Stimulated activated CD8-positive, alpha-beta memory T cell treated with anti-CD3 and anti-CD28 coated beads, Interleukin-15, amount 100 ng/mL, for 48 hours (primary cell): ENCODE measurements around the gene MYO10.
"Not testable (repeated sequence)": the region's sequence is repeated elsewhere in the genome, so short reads cannot be mapped to it uniquely, and the experiment has no call there.

Experiments
- DNase-seq, 2 donors: peaks; one replicate each; pipeline ENCODE4 v3.0.0-alpha.2; 2020; ENCODE audit warnings: low read depth in 2 of 2

MYO10 gene

DNA sequence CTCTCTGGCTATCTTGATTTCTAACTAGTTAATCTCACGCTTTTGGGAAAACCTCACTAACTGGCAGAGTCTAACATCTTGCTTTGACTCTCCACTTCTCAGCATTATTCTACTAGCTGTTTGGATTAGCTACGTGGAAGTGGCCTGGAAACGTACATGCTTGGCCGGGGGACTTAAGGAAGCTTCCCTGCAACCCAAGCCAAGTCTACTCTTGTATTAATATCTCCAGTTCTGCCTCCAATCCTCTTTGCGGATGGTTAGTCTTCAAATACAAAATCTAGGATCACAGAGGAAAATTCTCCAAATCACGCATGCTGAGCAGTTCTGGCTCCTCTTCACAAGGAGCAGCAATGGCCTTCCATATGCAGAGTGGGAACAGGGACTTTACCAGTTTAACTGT, 267.5 kb downstream of the MYO10 start:
- DNase-seq = no peak

DNA sequence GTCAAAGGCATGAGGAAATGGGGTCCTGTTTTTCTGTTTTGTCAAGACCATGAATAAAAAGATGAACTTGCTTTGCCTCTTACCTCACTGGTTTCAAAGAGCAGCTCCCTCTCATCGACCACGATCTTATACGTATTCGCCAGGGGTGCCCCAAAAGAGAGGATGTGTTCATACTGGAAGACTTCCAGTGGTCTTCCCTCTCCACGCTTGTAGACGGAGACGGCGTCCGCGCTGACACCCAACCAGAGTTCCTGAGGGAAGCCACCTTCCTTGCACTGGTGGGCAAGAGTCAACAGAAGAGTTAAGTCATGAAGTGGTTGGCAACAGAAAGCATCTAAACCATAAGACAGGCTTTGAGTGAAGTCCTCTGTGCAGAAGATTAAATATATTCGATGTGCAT, 267.9 kb downstream of the MYO10 start:
- no peak for DNase-seq

DNA sequence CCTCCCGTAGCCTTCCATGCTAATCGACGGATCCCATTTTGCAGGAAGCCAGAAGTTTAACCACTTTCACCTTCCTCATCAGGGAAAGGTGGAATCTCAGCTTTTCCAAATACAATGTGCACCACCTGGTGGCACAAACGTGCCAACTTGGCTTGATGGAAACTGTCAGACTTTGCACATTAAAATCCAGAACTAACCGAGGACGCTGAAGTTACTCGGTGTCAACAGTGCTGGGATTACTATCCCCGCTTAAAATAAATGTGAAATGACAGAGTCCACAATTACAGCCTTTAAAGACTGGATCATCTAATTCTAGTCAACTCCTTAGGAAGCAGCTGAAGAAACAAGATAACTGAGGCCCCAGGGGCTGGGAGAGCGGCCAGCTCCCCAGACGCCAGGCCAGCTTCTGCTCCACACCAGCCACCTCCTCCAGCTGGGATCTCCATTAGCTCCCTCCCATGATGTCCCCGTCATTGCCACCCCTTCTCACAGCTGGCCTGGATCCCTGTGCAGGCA, 269.1 kb downstream of the MYO10 start:
- no peak for DNase-seq

DNA sequence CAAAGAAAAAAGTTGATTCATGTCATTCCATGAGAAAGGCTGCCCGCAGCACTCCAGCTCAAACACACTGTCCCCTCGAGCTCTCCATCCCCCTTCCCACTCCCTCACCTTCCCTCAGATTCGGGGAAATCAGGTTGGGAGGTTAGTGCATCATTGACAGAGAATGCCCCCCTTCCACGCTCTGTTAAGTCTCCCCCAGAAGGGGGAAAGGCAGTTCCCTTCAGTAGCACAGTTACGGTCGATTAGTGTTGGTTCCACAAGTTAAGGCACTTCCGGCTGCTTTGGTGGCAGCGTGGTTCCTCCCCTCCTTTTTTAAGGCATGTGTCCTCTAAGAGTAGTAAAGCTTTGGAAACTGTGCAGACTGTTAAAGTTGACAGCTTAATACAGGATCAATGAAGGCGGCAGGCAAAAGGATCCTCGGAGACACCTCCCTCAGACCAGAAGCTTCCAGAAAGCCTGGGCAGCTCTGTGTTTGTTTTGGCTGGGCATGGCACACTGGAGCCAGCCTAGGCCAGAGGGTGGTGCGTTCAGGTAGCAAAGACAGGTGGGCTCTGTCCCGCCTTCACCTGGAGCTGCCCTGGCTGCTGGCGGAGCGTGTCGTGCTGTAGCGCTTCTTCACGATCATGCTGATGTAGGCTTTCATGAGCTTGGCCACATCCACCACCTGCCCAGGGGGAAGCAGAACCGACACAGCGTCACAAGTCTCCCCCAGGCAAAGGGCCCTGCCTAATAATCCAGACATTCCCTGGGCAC, 269.8 kb downstream of the MYO10 start:
- no peak for DNase-seq

DNA sequence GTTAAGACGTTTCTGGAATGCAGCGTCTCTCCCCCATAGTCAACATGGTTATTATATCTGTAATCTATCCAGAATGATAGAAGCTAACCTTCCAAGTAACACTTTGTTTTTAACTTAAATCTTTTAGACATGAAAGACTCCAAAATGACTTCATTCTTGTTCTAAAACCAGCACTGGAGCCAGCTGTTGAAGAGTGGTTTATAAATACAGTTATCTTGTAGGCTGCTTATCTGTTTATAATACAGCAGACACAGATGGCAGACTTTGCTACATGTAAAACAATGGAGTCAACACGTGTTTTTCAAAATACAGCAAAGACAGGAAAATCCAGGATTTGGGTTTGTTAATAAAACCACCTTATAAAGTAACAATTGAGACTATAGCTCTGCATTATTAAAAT, 270.5 kb downstream of the MYO10 start:
- no peak for DNase-seq

DNA sequence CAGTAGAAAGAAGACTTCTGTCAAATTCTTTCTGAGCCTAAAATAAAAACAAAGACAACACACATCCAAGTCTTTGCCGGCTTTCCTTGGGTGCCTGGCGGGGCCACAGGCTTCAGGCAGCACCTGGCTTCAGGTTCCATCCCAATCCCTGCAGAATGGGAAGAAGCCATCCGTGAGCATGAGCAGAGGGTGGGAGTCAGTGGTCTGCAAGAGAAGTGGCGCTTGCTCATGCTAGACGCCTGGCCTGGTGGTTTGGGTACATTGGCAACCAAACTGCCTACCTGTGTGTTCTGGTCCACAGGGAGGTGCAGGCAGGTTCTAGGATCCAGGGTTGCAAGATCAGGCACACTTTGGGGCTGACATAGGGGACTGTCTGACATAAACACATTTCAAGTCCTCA, 271.7 kb downstream of the MYO10 start:
- no peak for DNase-seq

DNA sequence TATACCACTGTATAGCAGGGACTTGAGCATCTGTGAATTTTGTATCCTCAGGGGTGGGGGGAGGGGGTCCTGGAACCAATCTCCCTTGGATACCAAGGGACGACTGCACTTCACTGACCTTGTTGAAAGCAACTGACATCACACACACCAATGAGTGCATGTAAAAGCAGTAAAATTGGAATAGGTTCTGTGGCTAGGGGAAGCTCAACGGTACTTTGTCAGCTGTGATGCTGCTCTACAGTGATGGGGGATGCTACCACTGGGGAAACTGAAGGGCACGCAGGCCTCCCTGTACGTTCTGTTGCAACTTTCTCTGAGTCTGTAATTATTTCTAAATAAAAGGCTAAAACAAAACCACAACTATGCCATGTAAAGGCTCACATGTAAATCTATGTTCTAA, 272.2 kb downstream of the MYO10 start:
- DNase-seq = no peak

DNA sequence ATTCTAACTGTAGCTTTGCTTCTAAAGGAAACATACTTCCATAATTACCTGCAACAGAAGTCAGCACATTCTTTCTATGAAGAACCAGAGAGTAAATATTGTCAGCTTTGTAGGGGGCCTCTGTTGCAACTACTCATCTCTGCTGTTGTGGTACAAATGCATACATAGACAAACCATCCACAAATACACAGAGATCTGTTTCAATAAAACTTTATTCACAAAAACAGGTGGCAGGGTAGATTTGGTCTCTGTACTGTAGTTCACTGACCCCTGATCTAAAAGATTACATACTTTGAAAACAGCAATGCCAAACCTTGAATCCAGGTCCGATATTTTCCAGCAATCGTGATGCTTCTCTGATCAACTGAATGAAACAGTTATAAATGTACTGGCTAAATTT, 274.4 kb downstream of the MYO10 start:
- no peak for DNase-seq

DNA sequence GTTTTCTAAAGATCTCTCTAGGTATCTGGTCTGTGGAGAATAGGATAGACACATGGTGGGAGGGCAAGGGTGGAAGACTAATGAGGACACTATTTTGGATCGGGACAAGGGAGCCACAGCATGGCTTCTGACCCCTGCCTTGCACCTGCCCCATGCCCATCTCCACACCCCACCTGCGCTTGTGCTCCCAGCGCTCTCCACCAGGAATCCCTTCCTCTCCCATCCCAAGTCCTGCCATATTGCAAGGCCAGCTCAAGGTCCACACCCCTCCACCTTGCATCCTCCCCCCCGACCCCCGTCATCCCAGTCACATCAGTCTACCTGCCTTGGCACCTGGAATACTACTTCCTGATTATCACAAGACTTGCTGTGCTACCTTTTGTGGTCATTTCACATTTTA, 275.1 kb downstream of the MYO10 start:
- no peak for DNase-seq

DNA sequence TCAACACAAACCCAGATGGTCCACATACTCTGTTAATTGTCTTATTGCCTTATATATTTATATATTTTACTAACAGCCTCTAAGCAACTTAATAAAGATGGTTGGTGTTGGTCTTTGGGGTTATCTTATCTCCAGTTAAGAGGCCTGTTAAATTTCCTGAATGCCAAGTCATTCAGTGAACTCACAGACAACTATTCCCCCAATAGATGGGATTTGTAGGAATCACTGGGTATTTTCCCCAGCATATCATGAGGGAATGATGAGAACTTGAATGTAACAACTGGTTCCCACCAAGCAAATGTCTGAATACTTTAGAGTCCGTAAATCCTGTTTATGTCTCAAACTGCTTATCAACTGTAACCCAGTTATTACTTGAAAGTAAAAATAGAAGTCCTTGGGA, 276.6 kb downstream of the MYO10 start:
- DNase-seq = no peak

DNA sequence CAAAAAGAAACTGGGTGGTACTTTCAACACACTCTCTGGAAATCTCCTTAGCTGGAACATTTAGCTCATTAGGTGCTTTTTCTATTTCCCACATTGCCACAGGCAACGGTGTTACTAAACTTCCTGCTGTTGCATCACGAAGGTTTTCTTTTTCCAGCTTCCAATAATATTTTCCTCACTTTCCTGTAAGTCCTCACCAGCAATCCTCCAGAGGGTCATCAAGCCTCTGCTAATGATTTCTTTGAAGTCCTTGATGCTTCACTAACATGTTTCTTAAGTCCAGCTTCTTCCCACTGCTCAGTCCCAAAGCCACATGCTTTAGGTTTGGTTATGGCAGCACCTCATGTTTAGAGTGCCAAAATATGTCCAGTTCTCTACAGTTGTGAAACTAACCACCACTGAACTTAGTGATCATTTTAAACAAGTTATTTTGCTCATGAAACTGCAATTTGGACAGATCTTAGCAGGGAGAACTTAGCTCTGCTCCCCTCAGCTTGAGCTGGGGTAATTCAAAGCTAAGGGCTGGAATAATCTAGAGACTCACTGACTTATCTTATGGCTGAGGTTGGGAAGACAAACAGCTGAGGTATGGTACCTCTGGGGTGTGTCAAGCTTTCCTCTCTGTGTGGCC, 279.4 kb downstream of the MYO10 start:
- DNase-seq = no peak

DNA sequence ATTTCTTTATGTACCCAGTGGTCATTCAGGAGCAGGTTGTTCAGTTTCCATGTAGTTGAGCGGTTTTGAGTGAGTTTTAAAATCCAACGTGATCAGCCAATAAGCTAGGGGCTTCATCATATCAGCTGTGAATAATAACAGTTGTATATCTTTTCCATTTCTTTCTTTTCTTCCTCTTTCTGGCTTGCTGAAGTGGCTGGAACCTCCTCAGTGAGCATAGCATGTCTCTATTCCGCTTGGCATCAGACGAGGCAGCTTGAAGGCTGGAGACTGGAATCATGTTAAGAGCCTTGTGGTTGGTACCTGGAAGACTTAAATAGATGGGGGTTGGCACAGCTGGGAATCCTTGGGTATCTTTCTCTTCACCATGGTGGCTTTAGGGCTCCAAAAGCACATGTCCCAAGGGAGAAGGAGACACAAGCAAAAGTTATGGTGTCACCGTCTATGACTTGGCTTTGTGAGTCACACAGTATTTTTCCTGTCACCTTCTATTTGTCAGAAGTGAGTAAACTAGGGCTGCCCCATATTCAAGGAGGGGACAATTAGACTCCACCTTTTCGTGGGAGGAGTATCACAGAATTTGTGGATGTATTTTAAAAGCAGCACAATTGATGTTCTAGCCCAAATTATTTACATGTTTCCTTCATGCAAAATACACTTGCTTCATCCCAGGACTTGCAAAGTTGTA, 281.3 kb downstream of the MYO10 start:
- no peak for DNase-seq

DNA sequence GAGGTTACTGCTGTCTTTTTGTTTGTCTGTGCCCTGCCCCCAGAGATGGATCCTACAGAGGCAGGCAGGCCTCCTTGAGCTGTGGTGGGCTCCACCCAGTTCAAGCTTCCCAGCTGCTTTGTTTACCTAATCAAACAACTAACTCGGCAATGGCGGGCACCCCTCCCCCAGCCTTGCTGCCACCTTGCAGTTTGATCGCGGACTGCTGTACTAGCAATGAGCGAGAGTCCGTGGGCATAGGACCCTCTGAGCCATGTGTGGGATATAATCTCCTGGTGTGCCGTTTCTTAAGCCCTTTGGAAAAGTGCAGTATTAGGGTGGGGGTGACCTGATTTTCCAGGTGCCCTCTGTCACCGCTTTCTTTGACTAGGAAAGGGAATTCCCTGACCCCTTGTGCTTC, 287.3 kb downstream of the MYO10 start:
- DNase-seq = not testable (repeated sequence)

DNA sequence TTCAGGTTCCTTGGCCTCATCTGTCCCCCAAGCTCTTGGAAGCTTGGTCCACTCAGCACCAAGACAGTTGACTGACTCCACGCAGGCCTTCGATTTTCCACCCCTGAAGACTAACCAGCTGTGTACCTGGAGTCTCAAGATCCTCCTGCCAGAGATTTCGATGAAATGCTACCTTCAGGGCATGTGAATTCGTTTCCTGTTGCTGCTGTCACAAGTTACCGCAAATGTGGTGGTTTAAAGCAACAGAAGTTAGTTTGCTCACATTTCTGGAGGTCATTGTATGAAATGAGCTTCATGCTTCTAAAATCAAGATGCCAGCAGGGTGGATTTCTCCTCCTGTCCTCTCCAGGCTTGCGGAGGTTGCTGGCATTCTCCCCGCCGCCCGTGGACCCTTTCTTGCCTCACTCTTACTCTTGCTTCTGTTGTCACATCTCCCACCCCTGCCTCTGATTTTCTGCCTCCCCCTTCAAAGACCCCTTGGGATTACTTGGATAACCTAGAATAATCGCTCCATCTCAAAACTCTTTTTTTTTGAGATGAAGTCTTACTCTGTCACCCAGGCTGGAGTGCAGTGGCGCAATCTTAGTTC, 291.7 kb downstream of the MYO10 start:
- DNase-seq = no peak

DNA sequence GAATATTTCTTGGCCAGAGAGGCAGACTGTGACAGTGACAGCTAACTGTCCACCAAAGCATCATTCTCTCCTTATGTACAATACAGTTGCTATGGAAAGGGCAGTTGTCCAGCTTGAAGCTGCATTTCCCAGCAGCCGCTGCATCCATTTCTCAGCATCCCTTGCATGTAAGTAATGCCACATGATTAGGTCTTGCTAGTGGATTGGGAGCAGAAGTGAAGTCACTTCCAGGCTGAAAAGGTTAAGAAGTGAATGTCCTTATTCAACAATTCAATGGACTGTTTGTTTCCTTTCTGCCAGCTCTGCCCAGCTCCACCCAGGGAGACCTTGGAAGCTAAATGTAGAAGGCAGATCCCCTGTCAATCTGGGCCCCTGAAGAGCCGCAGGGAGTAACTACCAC, 293.2 kb downstream of the MYO10 start:
- DNase-seq = no peak

DNA sequence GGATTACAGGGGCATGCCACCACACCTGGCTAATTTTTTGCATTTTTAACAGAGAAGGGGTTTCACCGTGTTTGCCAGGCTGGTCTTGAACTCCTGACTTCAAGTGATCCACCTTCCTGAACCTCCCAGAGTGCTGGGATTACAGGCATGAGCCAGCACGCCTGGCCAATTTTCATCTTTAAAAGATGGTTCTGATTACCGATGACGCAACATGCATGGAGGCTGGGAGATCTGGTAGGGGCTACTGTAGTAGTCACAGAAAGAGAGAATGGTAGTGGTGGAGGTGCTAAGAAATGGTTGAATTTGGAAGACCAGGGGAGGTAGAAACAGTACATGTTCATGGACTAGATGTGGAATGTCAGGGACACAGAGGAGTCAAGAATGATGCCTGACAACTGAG, 296.9 kb downstream of the MYO10 start:
- DNase-seq = no peak

DNA sequence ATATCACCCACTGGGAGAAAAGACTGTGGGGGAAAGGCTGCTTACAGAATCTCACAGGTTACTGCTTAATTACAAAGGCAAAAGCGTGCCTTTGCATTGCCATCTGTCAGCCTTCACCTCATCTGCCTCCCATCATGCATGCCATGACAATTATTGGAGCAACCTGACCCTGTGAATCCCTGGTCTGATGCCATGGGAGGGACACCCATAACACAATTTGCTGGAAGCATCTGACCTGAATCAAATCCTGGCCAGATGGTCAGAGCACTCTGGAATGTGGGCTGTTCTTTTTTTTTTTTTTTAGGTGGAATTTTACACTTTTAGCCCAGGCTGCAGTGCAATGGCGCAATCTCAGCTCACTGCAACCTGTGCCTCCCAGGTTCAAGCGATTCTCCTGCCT, 307.7 kb downstream of the MYO10 start:
- no peak for DNase-seq

DNA sequence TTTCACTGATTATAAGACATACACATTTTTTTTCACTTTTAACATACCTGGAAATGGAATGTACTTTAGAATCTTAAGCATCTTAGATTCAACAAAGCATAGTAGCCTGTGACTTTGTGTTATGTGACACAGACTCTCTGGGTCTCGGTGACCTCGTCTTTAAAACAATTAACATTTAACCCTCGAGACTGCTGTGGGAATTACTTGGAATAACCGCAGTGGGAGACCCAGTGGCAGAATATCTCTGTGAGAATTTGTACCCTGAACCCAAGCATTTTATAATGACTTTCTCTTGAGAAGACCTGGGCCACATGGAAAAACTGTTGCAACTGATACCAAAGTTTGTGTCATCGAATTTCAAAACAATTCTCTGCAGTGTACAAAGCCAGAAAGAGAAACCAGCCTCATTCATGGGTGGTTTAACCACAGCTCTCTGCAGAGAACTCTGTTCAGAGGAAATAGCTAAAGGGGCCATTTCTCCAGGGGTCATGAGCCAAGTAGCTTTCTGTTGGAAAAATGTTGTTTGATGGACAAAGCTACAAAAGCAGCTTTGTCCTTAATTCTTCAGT, 309.3 kb downstream of the MYO10 start:
- no peak for DNase-seq

DNA sequence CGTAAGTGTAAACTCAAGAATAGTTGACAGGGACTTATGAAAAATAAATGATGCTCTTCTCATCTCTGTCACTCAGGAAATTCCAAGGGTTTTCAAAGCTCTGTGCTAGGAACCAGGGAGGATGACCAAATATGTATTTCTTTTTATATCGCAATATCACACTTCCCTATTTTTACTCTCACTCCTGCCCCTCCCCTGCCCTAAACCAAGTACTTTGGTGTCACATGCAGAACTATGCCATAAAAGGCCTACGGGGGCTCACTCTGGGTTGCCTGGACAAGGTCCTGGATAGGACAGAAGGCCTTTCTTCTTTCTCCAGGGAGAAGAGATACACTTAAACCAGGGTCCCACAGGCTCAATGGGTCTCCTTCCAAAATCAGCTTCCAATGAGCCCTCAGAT, 311.0 kb downstream of the MYO10 start:
- DNase-seq = no peak

DNA sequence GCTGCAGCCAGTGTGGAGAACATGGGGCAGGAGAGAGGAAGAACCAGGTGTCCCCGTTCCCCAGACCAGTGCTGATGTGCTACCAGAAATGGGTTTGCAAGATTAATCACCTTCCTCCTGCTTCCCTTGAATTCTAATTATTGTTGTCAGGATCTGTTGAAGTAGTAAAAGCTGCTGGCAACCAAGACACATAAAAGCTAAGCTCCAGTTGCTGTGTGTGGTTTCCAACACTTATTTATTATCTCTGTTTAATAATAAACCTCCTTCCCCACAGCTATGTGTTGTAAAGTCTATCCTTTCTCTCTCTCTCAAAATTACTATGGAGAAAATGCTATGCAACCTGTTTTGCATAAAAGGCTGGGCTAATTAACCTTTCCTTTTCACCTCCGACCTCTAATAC, 317.0 kb downstream of the MYO10 start:
- DNase-seq = no peak

DNA sequence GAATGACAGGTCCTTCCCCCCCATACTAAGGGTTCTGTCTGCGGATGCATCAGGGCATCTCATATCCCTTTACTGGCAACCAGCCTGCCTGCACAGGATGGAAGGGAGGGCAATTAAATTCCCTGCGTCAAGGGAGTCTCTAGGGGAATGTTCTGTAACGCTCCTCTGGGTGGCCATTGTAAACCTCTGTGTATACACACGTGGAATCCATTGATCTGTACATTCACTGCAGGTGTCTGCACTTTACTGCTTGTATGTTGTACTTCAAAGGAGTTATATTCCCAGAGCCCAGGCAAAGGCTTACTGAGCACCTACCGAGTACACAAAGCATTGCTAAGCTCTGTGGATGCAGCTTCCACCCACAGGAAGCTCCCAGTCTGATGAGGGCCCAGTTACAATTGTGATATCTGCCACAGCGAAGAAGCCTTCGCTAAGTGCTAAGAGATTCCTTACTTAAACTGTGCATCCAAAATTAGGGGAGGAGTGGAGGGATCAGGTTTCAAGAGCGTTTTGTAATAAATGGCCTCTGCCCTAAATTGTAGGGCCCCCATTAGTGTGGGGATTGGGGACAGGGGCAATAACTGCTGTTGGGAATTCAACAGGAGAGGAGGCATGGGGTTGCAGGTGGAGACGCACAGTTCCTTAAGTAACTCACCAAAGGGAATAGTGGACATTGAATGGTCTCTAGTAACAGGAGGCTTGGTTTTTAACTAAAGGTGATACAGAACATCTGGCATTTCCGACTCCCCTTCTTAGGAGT, 317.8 kb downstream of the MYO10 start:
- DNase-seq = no peak
